GM23338 (cell line): ENCODE measurements around the gene KPNA5. TPM values are rescaled to one million over a fixed set of nuclear protein-coding genes. Genes with fewer than 3 reads are reported as not detected.

Experiments used
- ATAC-seq: fragments of 200-7000 bp; cut with Tn5 transposase; 3 replicates; pipeline ENCODE4 v1.9.1; 2020
- DNase-seq: peaks from one replicate; pipeline ENCODE4 v3.0.0-alpha.2; 2015; ENCODE audit warnings: low spot score
- H2AFZ ChIP-seq: fragments of 200-600 bp; sonication (generic); 2 replicates; pipeline ENCODE4 v1.8.0; 2016; ENCODE audit warnings: antibody characterized with exemption, mild to moderate bottlenecking, moderate library complexity
- H3F3A ChIP-seq: fragments of 200-600 bp; sonication (generic); replicated peaks from 2 replicates; pipeline ENCODE4 v1.8.0; 2017; ENCODE audit warnings: antibody characterized with exemption, mixed run types, low read depth
- H3K27ac ChIP-seq: fragments of 200-600 bp; sonication (generic); 2 replicates; pipeline ENCODE4 v1.6.1; 2016; ENCODE audit warnings: low read depth
- H3K27me3 ChIP-seq: fragments of 200-600 bp; sonication (generic); 2 replicates; pipeline ENCODE4 v1.8.0; 2016; ENCODE audit warnings: mild to moderate bottlenecking, mixed run types, moderate library complexity; ENCODE audit not compliant: insufficient read depth
- H3K36me3 ChIP-seq: fragments of 200-600 bp; sonication (generic); 2 replicates; pipeline ENCODE4 v1.8.0; 2016; ENCODE audit warnings: mild to moderate bottlenecking; ENCODE audit not compliant: insufficient read depth
- H3K4me1 ChIP-seq: fragments of 200-600 bp; sonication (generic); 2 replicates; pipeline ENCODE4 v1.8.0; 2016; ENCODE audit warnings: mild to moderate bottlenecking, moderate library complexity; ENCODE audit not compliant: insufficient read depth
- H3K4me2 ChIP-seq: fragments of 200-600 bp; sonication (generic); 2 replicates; pipeline ENCODE4 v1.7.1; 2017; ENCODE audit warnings: mixed run types
- H3K4me3 ChIP-seq: fragments of 200-600 bp; sonication (generic); 2 replicates; pipeline ENCODE4 v1.6.1; 2016; ENCODE audit warnings: mixed run types
- H3K79me2 ChIP-seq: fragments of 200-600 bp; sonication (generic); replicated peaks from 2 replicates; pipeline ENCODE4 v1.8.0; 2017; ENCODE audit warnings: mild to moderate bottlenecking; ENCODE audit not compliant: insufficient read depth
- H3K9me2 ChIP-seq: fragments of 200-600 bp; sonication (generic); 2 replicates; pipeline ENCODE4 v1.8.0; 2017; ENCODE audit not compliant: insufficient read depth
- H4K20me1 ChIP-seq: fragments of 200-600 bp; sonication (generic); replicated peaks from 2 replicates; pipeline ENCODE4 v1.8.0; 2017; ENCODE audit warnings: mild to moderate bottlenecking; ENCODE audit not compliant: insufficient read depth
- H3K27ac Mint-ChIP-seq: 2 replicates; pipeline ENCODE4 v1.8.0; 2020; ENCODE audit warnings: inconsistent platforms, mild to moderate bottlenecking, moderate library complexity, mixed read lengths
- H3K27me3 Mint-ChIP-seq: 3 replicates; pipeline ENCODE4 v1.8.0; 2022; ENCODE audit warnings: low read depth, mild to moderate bottlenecking, moderate library complexity, mixed read lengths, inconsistent platforms; ENCODE audit not compliant: insufficient read depth, poor library complexity
- H3K36me3 Mint-ChIP-seq: 3 replicates; pipeline ENCODE4 v1.8.0; 2021; ENCODE audit warnings: low read depth, mild to moderate bottlenecking, inconsistent platforms, moderate library complexity, mixed read lengths
- H3K4me1 Mint-ChIP-seq: 3 replicates; pipeline ENCODE4 v1.8.0; 2020; ENCODE audit warnings: mild to moderate bottlenecking, inconsistent platforms, mixed read lengths
- H3K4me3 Mint-ChIP-seq: 3 replicates; pipeline ENCODE4 v1.8.0; 2021; ENCODE audit warnings: moderate library complexity, mild to moderate bottlenecking, inconsistent platforms, mixed read lengths
- H3K9me3 Mint-ChIP-seq: 3 replicates; pipeline ENCODE4 v1.8.0; 2020; ENCODE audit warnings: moderate library complexity, mild to moderate bottlenecking, inconsistent platforms, mixed read lengths
- CTCF ChIP-seq, 2 experiments: fragments of 200-600 bp in 1 of 2; sonication (generic) in 1 of 2; conservative IDR thresholded peaks; 2 replicates each; pipeline versions ENCODE4 v1.5.1 to v1.6.1; 2016 to 2017; ENCODE audit warnings: antibody characterized with exemption in 2 of 2, low read depth in 2 of 2, mild to moderate bottlenecking in 2 of 2, moderate library complexity in 1 of 2
- ETS1 ChIP-seq: IDR thresholded peaks from 2 replicates; pipeline ENCODE4 v1.6.1; 2016; ENCODE audit warnings: antibody characterized with exemption
- EZH2 ChIP-seq: fragments of 200-600 bp; sonication (generic); IDR thresholded peaks from one replicate; pipeline ENCODE4 v1.8.0; 2017; ENCODE audit warnings: antibody characterized with exemption, mild to moderate bottlenecking, low read depth; ENCODE audit not compliant: unreplicated experiment
- EZH2phosphoT487 ChIP-seq: fragments of 200-600 bp; sonication (generic); IDR thresholded peaks from one replicate; pipeline ENCODE4 v1.8.1; 2018; ENCODE audit warnings: antibody characterized with exemption; ENCODE audit not compliant: unreplicated experiment
- JUNB ChIP-seq: IDR thresholded peaks from one replicate; pipeline ENCODE4 v1.6.1; 2016; ENCODE audit warnings: antibody characterized with exemption; ENCODE audit not compliant: unreplicated experiment
- POLR2AphosphoS5 ChIP-seq: IDR thresholded peaks from 2 replicates; pipeline ENCODE4 v1.6.1; 2016; ENCODE audit warnings: antibody characterized with exemption, low read depth
- REST ChIP-seq: IDR thresholded peaks from one replicate; pipeline ENCODE4 v1.6.1; 2018; ENCODE audit warnings: antibody characterized with exemption; ENCODE audit not compliant: unreplicated experiment
- STAT1 ChIP-seq: IDR thresholded peaks from one replicate; pipeline ENCODE4 v1.6.1; 2016; ENCODE audit warnings: antibody characterized with exemption; ENCODE audit not compliant: unreplicated experiment
- ZNF462 ChIP-seq: fragments of 250-450 bp; sonication (Bioruptor Pico); IDR thresholded peaks from 2 replicates; pipeline ENCODE4 v1.5.0; 2020; ENCODE audit warnings: mild to moderate bottlenecking, moderate library complexity
- polyA plus RNA-seq: library from polyadenylated mRNA; unstranded; fragments of >200 nt; fragmentation: Nextera tagmentation; extraction: Ambion mirVana; gene quantifications from 2 replicates; pipeline ENCODE4 v1.2.1, GENCODE V29; 2016
- total RNA-seq: library from RNA; depleted of rRNA; stranded (reverse); fragments of >200 nt; shearing (Covaris generic); gene quantifications from 2 replicates; pipeline ENCODE4 v1.2.3, GENCODE V29; 2014

KPNA5 gene
- total and polyA plus RNA-seq, 2 experiments from 2014 or later, result 6.9 to 16.3 TPM

GRCh38 chr6:116665464-116665863 lies 15.5 kb upstream of the KPNA5 start (continued):
- TF ChIP-seq REST, result no peak
- no peak for TF ChIP-seq EZH2phosphoT487

GRCh38 chr6:116666869-116667268 lies 14.1 kb upstream of the KPNA5 start:
- Histone ChIP-seq H3K79me2 (peaks cover 66% of the 10 kb centered on the region), H3K27me3 (no peaks in the 10 kb centered on the region), H3K27ac (no peak overlapping the region), H4K20me1 (peaks cover 7% of the 10 kb centered on the region; the same call in 1 of the 2 replicates), H3K4me2 (0 out of 2 replicates have a peak overlapping the region, but pooled peaks have one; percentile 24), H3F3A (no peaks in the 10 kb centered on the region), H3K4me1 (peaks cover 9% of the 10 kb centered on the region; the same call in 1 of the 2 replicates), H3K36me3 (no peaks in the 10 kb centered on the region), H3K4me3 (0 out of 2 replicates have a peak overlapping the region, but pooled peaks have one; percentile 17), H3K9me2 (peaks cover 4% of the 10 kb centered on the region; the same call in 1 of the 2 replicates), H2AFZ (no peak overlapping the region)
- Mint-ChIP-seq H3K4me3 (peak overlapping the region; percentile 49; the same call in 2 of the 3 replicates), H3K27ac (no peak overlapping the region), H3K9me3 (no peaks in the 10 kb centered on the region), H3K4me1 (peaks cover 15% of the 10 kb centered on the region; the same call in 2 of the 3 replicates), H3K27me3 (peaks cover 5% of the 10 kb centered on the region), H3K36me3 (no peaks in the 10 kb centered on the region)
- DNase-seq (no peak), ATAC-seq (no peak)
- no peak for TF ChIP-seq ZNF462 (CRISPR knock-in tag)
- TF ChIP-seq POLR2AphosphoS5, result no peak
- no peak for TF ChIP-seq EZH2
- no peak for TF ChIP-seq ETS1
- TF ChIP-seq STAT1, result no peak
- TF ChIP-seq JUNB, result no peak
- TF ChIP-seq CTCF (conservative IDR thresholded peaks at IDR 0.05; ENCODE audit: low read depth in 2 of 2), result no peak
